Upper lobe of left lung (tissue), 6 donors: Measurements from ENCODE around the gene GNG7. TPM values are rescaled to one million over a fixed set of nuclear protein-coding genes. Genes with fewer than 3 reads are reported as not detected.
"Not testable (repeated sequence)": the region's sequence is repeated elsewhere in the genome, so short reads cannot be mapped to it uniquely, and the experiment has no call there.

Source experiments
- ATAC-seq, 2 donors: fragments of 200-7000 bp; cut with Tn5 transposase; one replicate each; pipeline ENCODE4 v1.9.1; 2022; ENCODE audit warnings: mild to moderate bottlenecking in 2 of 2, moderate library complexity in 2 of 2; ENCODE audit not compliant: low FRiP score in 2 of 2
- DNase-seq, 2 donors: peaks; one replicate each; pipeline ENCODE4 v3.0.0-alpha.2; 2019 to 2020
- H3K27ac ChIP-seq, 4 donors: fragments of 200-600 bp; sonication (generic); one replicate each; pipeline ENCODE4 v1.5.1; 2016 to 2019
- H3K27me3 ChIP-seq, 4 donors: fragments of 200-600 bp; sonication (generic); one replicate each; pipeline ENCODE4 v1.5.1; 2017 to 2019
- H3K36me3 ChIP-seq, 4 donors: fragments of 200-600 bp; sonication (generic); one replicate each; pipeline ENCODE4 v1.5.1; 2016 to 2019
- H3K4me1 ChIP-seq, 4 donors: fragments of 200-600 bp; sonication (generic); one replicate each; pipeline ENCODE4 v1.5.1; 2018 to 2019
- H3K4me3 ChIP-seq, 4 donors: fragments of 200-600 bp; sonication (generic); one replicate each; pipeline ENCODE4 v1.5.1; 2017 to 2019; ENCODE audit warnings: mild to moderate bottlenecking in 2 of 4, moderate library complexity in 1 of 4
- H3K9me3 ChIP-seq, 4 donors: fragments of 200-600 bp; sonication (generic); one replicate each; pipeline ENCODE4 v1.5.1; 2018 to 2019
- EP300 ChIP-seq, 4 donors: sonication (generic); formaldehyde crosslinking; IDR thresholded peaks; one replicate each; pipeline ENCODE4 v1.5.1; 2017; ENCODE audit warnings: antibody characterized with exemption in 4 of 4, control low read depth in 2 of 4
- POLR2A ChIP-seq, 4 donors: fragments of 450-650 bp; IDR thresholded peaks; one replicate each; pipeline ENCODE4 v1.5.1; 2016 to 2017; ENCODE audit warnings: antibody characterized with exemption in 4 of 4, mild to moderate bottlenecking in 2 of 4
- POLR2AphosphoS5 ChIP-seq, 2 donors: sonication (generic); formaldehyde crosslinking; IDR thresholded peaks; one replicate each; pipeline ENCODE4 v1.5.1; 2017; ENCODE audit warnings: antibody characterized with exemption in 2 of 2
- WGBS, 2 donors: methylation state at CpG; one replicate each; pipeline ENCODE4 v1.1.5; 2017 to 2018; 5-methylcytosine and 5-hydroxymethylcytosine counted together
- total RNA-seq, 6 donors: library from RNA; depleted of rRNA in 4 of 6; stranded (reverse); fragments of >200 nt in 4 of 6; gene quantifications; one replicate each; pipeline versions ENCODE4 v1.1.0 to v1.2.1, GENCODE V29; 2016 to 2021
- TF ChIP-seq, protein P1 (sequence below), 6 experiments: fragments of 450-650 bp in 4 of 6; fragments of 200-600 bp in 2 of 6; sonication (generic) in 2 of 6; IDR thresholded peaks; one replicate each; pipeline ENCODE4 v1.5.1; 2016 to 2019; ENCODE audit warnings: antibody characterized with exemption in 6 of 6
- donor health status: DM: no; HTN: no; CAD: no; lungs with moderate emphysema.
- donor health status: DM: no; HTN: yes; CAD: no; lungs with severe emphysema.

The GNG7 gene
- total RNA-seq, 6 donors from 2014 or later: 3.5 to 7.7 (median 7.1) TPM

DNA sequence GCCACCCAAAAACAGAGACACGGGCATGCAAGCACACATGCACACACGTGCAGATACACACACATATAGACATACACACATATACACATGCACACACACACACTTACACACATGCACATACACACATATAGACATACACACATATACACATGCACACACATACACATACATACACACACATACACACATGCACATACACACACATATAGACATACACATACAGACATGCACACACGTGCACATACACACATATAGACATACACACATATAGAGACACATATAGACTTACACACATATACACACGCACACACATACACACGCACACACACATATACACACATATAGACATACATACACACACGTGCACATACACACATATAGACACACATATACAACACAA, 134.5 kb downstream of the GNG7 start:
- 56 to 65% methylated on average over 6 of the region's 6 CpGs for WGBS, 2 donors
- ATAC-seq: no peak
- H3K27ac ChIP-seq: peak overlapping the region in 2 of 4 donors; percentile 78 to 85

DNA sequence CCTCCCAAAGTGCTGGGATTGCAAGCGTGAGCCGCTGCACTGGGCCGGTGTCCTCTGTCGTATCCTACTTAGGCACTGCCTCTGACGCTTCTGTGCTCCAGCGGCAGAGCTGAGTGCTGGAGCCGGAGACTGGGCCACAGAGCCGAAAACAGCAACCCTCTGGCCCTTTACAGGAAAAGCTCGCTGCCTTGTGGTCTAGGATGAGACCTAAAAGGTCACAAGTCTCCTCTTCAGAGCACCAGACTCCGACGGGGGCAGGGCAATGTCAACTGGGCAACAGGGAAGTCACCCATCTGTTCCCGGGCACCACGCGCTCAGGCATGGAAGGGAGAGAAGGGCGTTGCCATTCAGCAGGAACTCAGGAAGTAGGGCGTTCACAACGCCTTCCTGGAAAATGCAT, 134.9 kb downstream of the GNG7 start:
- H3K27me3 ChIP-seq: no peaks in the 10 kb centered on the region
- H3K27ac ChIP-seq: peak overlapping the region; percentile 78 to 85 (median 81)
- no peaks in the 10 kb centered on the region for H3K9me3 ChIP-seq
- no peaks in the 10 kb centered on the region for H3K36me3 ChIP-seq
- 45 to 57% methylated on average over 11 to 17 of the region's 17 CpGs for WGBS, 2 donors
- TF ChIP-seq POLR2AphosphoS5 (IDR thresholded peaks at IDR 0.05) (peak; percentile 90), POLR2A (IDR thresholded peaks at IDR 0.05) (peak in 1 of 4 donors; percentile 55), EP300 (IDR thresholded peaks at IDR 0.05) (peak; percentile 59 to 97 (median 85))
- TF ChIP-seq, protein P1, sequence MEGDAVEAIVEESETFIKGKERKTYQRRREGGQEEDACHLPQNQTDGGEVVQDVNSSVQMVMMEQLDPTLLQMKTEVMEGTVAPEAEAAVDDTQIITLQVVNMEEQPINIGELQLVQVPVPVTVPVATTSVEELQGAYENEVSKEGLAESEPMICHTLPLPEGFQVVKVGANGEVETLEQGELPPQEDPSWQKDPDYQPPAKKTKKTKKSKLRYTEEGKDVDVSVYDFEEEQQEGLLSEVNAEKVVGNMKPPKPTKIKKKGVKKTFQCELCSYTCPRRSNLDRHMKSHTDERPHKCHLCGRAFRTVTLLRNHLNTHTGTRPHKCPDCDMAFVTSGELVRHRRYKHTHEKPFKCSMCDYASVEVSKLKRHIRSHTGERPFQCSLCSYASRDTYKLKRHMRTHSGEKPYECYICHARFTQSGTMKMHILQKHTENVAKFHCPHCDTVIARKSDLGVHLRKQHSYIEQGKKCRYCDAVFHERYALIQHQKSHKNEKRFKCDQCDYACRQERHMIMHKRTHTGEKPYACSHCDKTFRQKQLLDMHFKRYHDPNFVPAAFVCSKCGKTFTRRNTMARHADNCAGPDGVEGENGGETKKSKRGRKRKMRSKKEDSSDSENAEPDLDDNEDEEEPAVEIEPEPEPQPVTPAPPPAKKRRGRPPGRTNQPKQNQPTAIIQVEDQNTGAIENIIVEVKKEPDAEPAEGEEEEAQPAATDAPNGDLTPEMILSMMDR (IDR thresholded peaks at IDR 0.05): no peak
- peaks cover 7 to 18% (median 10%) of the 10 kb centered on the region in 4 donors for H3K4me1 ChIP-seq
- ATAC-seq (peak; percentile 77 to 86), DNase-seq (peak in 1 of 2 donors; percentile 82)
- no peak overlapping the region for H3K4me3 ChIP-seq

More for the DNA sequence above, 134.5 kb downstream of the GNG7 start:
- Histone ChIP-seq H3K36me3 (no peaks in the 10 kb centered on the region), H3K9me3 (no peaks in the 10 kb centered on the region), H3K27me3 (no peaks in the 10 kb centered on the region), H3K4me1 (peaks cover 7 to 18% (median 10%) of the 10 kb centered on the region in 4 donors), H3K4me3 (no peak overlapping the region)
- DNase-seq: no peak
- TF ChIP-seq POLR2AphosphoS5 (IDR thresholded peaks at IDR 0.05) (no peak), POLR2A (IDR thresholded peaks at IDR 0.05) (no peak), EP300 (IDR thresholded peaks at IDR 0.05) (no peak)
- TF ChIP-seq, protein P1 (IDR thresholded peaks at IDR 0.05): no peak

DNA sequence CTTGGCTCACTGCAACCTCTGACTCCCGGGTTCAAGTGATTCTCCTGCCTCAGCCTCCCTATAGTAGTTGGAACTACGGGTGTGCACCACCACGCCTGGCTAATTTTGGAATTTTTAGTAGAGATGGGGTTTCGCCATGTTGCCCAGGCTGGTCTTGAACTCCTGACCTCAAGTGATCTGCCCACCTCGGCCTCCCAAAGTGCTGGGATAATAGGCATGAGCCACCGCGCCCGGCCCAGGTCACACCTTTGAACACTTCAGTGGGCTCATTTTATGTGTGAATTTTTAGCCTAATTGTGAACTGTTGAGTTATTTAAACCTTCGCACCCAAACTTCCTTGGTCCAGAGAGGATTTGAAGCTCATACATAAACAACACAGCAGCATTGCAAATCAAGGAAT, 138.9 kb downstream of the GNG7 start:
- DNase-seq, H3K4me3 ChIP-seq, H3K36me3 ChIP-seq, H3K27ac ChIP-seq, H3K27me3 ChIP-seq, H3K9me3 ChIP-seq, ATAC-seq: not testable (repeated sequence)
- WGBS, 2 donors: 87 to 90% methylated on average over 9 of the region's 9 CpGs
- peaks cover 7 to 23% (median 10%) of the 10 kb centered on the region in 4 donors for H3K4me1 ChIP-seq

DNA sequence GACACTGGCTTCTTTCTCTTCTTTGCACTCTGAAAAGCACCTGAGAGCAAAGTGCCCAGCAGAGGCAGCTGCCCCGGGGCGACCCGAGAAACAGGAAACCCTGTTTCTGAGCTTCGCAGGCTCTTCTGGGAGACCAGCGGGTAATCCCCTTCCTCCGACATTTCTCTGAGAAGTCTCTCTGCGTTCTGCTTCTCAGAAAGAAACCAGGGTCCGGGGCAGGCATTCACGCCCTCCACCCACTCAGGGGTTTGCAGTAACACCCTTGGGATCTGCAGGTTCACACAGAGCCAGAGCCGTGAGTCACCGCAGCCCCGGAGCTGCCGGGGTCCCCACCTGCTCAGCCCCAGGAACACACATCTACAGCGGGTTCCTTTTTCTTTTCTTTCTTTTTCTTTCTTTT, 140.6 kb downstream of the GNG7 start:
- H3K4me3 ChIP-seq: peak overlapping the region in 2 of 4 donors; percentile 17 to 26
- no peaks in the 10 kb centered on the region for H3K27me3 ChIP-seq
- TF ChIP-seq, protein P1 (IDR thresholded peaks at IDR 0.05): no peak
- no peak for TF ChIP-seq POLR2A (IDR thresholded peaks at IDR 0.05)
- no peak for TF ChIP-seq POLR2AphosphoS5 (IDR thresholded peaks at IDR 0.05)
- TF ChIP-seq EP300 (IDR thresholded peaks at IDR 0.05): no peak
- H3K4me1 ChIP-seq: peaks cover 0 to 10% (median 0%) of the 10 kb centered on the region in 4 donors
- ATAC-seq: peak in 1 of 2 donors; percentile 24
- H3K9me3 ChIP-seq: no peaks in the 10 kb centered on the region
- 43 to 64% methylated on average over 14 of the region's 14 CpGs for WGBS, 2 donors
- no peaks in the 10 kb centered on the region for H3K36me3 ChIP-seq
- no peak for DNase-seq
- no peak overlapping the region for H3K27ac ChIP-seq

DNA sequence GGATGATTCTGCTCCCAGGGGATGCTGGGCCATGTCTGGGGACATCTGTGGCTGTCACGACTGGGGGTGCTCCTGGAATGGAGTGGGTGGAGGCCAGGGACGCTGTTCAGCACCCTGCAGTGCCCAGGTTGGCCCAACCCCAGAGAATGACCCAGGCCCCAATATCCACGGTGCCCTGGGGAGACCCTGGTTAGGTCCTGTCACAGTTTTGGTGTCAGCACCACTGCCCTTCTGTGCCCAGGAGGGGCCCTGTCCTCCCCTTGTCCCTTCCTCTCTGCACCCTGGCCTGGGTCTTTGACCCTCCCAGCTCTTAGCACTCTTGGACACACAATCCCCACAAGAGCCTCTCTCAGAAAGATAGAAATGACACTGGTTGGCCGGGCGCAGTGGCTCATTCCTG, 141.3 kb downstream of the GNG7 start:
- ATAC-seq (no peak), DNase-seq (no peak)
- 93 to 95% methylated on average over 2 to 4 of the region's 5 CpGs for WGBS, 2 donors
- TF ChIP-seq, protein P1 (IDR thresholded peaks at IDR 0.05): no peak
- TF ChIP-seq POLR2AphosphoS5 (IDR thresholded peaks at IDR 0.05) (no peak), POLR2A (IDR thresholded peaks at IDR 0.05) (no peak), EP300 (IDR thresholded peaks at IDR 0.05) (no peak)
- Histone ChIP-seq H3K9me3 (no peaks in the 10 kb centered on the region), H3K36me3 (no peaks in the 10 kb centered on the region), H3K27ac (no peak overlapping the region), H3K27me3 (no peaks in the 10 kb centered on the region), H3K4me1 (peaks cover 0 to 8% (median 0%) of the 10 kb centered on the region in 4 donors), H3K4me3 (no peak overlapping the region)
